DMS114 treated with DMSO at 0.1 percent for 48 hours (cell line): ENCODE measurements around the gene ITPRIP.

Experiments used
- DNase-seq: peaks from one replicate; lab custom pipeline; 2025; ENCODE audit not compliant: unreplicated experiment; lab: John Stamatoyannopoulos, UW

Gene ITPRIP

DNA sequence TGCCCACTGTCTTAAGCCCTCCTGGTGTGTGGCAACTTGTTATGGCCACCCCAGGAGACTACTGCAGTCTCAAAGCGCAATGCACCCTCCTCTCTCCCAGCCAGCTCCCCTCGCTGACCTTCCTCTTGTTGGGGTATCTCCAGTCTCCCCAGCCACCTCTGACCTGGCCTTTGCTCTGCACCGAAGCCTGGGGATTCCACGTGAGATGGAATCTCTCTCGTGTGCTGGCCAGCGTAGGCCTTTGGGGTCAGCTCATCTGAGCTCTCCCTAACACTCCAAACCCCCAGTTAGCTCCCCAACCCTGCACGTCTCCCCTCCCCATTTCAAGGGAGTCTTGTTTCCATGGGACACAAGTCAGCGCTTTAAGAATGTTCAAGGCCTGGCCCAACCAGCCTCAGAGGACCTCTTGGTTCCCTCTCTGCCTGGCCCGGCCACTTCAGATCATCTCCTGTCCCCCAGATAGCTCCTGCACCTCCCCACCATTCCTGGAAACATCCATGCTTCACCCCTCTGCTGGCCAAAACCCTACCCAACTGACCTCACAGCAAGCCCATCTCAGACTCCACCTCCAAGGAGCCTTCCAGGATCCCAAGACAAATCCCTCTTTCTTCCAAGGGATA is 11.2 kb downstream of the ITPRIP start:
- no peak for DNase-seq

DNA sequence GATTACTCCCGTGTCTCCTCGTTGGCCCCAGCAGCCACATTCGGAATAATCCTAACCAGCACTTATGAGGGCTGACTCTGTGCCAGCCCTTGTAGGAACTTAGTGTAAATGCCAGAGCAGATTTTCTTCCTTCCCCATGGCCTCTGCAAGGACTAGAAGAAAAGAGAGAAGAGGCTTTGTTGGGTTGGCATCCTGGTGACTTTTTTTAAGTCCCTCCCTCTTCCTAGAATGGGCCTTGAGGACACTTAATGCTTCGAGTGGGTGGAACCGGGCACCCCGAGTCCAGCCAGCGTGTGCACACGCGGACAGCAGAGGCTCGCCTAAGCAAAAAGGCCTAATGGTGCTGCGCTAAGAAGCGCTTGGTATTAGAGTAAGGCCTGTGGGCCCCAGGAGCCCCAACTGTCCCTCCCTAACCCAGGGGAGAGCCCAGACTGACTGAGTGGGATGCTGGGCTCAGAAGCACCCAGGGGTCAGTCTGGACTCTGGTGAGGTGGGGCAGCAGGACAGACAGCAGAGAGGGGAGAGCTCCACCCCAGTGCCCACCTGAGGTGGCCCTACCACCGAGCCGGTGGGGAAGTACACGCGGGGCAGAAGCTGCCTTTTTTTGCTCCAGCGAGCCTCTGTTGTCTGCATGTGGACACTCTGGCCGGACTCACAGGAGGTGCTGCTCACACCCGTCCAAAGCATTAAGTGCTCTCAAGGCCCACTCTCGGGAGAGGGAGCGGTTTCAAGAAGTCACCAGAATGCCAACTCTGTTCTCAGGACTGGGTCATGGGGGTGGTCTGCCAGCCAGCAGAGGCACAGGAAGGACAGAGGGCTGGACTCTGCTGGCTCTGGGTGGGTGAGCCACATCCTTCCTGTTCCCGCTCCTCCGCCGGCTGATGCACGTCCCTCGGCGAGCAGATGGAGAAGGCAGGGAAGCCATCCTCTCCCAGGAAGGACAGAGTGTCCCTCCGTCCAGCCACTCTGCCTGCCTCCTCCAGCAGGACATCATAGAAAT is 12.5 kb downstream of the ITPRIP start:
- no peak for DNase-seq

DNA sequence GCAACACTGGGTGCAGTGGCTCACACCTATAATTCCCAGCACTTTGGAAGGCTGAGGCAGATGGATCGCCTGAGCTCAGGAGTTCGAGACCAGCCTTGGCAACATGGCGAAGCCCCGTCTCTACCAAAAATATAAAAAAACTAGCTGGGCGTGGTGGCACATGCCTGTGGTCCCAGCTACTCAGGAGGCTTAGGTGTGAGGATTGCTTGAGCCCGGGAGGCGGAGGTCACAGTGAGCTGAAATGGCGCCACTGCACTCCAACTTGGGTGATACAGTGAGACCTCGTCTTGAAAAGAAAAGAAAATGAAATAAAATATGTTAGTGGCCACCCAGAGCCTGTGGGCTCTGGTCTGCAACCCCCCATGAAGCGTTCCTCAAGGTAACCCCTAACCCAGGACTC is 13.3 kb downstream of the ITPRIP start:
- no peak for DNase-seq

DNA sequence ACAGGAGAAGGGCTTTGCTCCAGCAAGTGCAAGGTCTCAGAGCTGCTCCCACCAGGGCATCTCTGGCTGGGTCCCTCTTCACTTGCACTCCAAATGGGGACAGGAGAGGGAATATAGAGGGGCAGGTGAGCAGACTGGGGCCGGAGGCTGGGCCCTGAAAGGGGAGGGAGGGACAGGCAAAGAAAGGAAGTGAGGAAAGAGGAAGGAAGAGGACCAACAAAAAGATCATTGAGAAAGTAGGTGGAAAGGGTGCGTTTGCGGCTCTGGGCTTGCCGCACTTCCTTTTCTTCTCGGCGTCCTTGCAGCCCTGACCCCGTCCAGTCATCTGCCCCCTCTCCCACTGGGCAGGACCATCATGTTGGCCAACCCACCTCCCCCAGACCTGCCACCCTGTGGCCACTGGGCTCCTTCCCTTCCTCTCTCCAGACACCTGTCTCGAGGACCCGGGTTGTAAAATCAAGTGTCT is 14.0 kb downstream of the ITPRIP start:
- no peak for DNase-seq

DNA sequence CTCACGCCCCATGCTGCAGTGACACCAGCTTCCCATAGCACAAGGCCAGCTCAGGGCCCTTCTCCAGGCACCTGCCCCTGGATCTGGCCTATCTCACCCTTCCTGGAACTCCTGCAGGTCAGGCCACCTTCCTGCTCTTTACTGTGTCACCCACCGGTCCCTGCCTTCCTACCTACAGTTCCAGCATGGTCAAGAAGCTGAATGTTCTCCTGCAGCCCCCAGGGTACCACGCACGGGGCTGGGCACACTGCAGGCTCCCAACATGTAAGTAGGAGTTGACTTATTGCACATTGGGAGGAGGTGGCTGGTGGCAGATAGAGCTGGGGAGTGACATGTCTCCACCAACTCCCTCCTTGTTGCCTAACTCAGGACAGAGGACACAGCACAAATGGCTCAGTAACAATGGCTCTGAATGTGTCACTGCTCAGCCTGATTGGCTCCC is 14.5 kb downstream of the ITPRIP start:
- no peak for DNase-seq

DNA sequence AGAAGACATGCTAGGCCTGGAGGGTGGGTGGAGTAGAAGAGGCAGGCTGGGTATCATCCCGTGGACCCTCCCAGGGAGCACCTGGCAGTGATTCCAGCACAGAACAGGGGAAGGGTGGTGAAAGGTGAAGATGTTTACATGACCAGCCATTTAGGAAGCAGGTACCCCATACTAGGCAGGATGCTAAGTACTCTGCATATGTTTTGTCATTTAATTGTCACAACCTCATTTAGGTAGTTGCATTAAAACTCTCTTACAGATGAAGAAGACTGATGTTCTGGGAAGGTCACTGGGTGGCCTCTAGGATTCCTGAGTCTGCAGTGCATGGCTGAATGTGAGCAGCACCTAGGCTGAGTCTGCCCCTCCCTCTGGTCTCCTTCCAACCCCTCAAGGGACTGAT is 15.2 kb downstream of the ITPRIP start:
- DNase-seq, result no peak

DNA sequence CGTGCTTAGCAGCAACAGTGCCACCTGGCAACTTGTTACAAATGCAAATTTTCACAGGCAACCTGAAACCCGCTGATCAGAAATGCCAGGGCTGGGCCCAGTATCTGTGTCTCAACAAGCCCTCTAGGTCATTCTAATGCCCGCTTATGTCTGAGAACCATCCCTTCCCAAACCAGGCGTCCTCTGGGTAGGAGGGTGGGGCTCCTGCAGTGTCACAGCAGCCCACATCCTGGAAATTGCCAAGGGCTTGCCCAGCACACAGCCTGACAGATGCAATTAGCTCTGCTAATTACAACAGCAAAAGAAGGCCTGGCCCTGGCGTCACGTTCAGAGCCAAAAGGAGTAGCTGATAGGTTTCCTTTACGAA is 15.9 kb downstream of the ITPRIP start:
- no peak for DNase-seq

DNA sequence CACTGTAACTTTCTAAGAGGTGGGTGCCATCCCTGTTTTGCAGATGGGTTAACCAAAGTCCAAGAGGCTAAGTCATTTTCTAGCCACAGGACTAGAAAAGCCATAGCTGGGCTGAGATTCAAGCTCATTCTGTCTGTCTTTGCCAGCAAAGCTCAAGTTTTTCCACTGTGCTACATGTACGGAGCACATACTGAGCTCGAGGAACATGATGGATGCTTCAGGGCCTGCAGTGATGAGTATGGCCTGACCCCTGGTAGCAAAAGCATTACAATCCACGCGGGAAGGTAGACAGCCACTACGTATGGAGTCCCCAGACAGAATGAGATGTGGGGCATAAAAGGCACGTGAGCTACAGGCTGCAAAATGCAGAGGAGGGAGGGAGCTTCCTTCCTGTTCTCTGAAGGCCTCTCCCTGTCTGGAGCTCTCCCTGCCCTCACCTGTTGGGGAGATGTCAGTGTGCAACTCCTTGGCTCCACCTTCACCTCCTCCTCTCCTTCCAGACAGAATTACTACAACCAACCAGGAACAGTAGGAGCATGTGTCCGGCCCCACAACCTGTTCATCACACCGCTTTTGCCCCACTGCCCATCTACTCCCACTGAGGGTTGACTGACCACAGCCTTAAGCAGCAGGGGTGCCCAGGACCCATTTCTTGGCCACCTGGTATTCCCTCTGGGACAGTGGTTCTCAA is 16.4 kb downstream of the ITPRIP start:
- DNase-seq, result no peak

DNA sequence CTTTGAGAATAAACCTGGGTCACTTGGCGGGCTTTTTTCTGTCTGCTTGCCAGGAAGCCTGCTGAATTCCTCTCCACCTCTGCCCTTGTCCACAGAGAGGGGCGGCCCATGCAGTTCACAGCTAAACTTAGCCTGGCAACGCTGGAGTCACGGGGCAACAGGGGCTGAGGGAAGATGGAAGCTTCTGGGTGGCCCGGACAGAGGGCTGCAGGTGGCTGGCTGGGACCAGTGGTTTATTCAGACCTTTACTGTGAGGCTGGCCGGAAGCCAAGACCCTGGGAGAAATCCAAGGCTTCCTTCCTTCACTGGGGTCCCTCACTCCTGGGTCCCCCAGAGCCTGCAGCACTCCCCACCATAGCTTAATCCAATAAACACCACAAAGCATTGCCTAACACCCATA is 17.0 kb downstream of the ITPRIP start:
- DNase-seq, result no peak

DNA sequence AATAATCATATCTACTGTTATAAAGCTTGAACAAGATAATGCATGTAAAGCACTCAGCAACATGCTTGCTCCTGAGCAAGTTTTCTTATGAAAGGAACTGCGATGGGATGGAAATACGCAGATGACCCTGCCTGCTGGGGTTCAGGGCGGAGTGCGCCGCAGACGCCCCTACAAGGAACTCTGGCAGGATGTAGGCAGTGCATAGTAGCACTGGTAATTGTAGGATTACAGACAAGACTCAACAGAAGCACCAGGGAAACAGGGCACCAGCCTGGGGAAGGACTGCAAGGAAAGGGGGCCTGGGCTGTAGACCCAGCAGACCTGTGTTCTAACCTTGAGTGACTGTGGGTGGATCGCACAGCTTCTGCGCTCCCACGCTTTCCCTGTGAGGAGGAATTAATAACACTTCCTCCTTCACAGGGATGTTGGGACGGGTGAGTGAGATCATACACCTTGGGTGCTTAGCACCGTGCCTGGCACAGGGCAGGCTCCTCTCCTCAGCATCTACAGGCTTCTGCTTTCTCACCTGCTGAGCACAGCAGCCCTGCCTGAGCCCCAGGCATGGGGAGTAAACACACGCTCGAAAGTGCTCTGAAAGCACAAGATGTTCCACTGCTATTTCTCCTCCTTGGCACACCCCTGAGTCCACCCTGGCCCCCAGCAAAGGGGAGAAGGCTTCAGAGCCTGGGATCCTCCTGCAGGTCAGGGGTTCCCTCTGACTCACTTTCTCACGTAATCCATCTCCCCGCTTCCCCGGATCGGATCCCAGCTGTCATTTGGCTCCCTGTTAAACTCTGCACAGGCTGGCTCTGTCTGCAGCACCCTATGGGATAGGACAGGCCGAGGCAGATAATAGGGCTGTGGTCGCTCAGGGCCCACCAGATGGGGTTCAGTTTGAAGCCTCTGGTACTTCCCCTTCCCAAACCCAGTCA is 19.2 kb downstream of the ITPRIP start:
- no peak for DNase-seq

DNA sequence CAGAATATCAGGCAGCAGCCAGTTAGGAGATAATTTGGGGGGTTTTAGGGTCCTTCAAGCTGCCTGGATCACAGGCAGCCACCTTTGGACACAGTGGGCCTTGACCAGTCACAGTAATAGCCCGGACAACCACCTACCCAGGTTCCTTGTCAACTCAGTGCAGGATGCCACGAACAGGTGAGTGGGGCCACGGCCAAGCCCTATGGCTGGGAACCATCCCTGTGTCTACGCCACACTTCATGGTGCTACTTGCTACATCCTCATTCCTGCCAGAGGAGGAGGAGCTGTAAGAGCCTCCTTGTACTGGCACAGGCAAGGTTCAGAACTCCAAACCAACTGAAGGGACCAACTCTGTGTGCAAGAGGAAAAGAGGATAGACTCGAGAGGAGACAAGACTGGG is 19.9 kb downstream of the ITPRIP start:
- DNase-seq, result no peak

DNA sequence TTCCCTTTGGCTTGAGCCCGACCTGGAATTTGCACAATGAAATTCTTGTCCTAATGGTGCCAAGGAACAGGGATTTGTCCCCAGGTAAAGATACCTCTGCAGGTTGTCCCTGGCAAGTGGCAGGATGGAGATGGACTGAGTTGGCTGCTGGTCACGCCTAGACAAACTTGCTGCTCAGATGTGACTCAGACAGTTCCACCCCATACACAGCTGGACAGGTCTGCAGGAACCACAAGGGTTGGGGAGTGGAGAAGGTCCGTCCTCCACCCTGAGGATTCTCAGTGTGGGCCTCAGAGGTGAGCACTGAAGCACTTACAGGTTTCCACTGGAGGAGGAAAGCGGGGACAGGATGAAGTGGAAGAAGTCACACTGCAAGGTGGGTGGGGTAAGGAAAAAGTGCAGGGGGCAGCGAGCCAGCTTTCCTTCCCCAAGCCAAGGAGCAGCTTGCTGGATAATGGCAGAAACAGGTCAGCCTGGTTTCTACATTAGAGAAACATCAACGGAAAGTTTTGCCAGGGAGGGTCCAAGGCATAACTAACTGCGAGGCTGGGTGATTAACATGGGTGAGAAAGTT is 20.5 kb downstream of the ITPRIP start:
- no peak for DNase-seq

DNA sequence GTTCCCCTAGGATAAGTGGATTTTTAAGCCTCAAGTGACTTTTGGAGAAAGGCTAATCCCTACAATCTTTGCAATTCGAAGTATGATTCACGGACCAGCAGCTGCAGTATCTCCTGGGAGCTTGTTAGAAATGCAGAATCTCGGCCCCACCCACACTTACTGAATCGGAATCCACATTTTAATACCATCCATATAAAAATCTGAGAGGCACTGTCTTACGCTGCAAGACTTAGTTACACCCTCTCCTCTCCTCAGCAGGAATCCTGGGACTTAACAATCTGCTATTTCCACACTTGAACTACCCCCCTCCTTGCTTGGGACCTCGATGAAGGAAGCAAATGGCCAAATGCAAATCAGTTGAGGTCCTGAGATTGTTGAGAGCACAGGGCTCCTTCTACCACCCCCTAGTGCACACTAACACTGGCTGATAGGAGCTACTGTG is 21.0 kb downstream of the ITPRIP start:
- DNase-seq, result no peak

DNA sequence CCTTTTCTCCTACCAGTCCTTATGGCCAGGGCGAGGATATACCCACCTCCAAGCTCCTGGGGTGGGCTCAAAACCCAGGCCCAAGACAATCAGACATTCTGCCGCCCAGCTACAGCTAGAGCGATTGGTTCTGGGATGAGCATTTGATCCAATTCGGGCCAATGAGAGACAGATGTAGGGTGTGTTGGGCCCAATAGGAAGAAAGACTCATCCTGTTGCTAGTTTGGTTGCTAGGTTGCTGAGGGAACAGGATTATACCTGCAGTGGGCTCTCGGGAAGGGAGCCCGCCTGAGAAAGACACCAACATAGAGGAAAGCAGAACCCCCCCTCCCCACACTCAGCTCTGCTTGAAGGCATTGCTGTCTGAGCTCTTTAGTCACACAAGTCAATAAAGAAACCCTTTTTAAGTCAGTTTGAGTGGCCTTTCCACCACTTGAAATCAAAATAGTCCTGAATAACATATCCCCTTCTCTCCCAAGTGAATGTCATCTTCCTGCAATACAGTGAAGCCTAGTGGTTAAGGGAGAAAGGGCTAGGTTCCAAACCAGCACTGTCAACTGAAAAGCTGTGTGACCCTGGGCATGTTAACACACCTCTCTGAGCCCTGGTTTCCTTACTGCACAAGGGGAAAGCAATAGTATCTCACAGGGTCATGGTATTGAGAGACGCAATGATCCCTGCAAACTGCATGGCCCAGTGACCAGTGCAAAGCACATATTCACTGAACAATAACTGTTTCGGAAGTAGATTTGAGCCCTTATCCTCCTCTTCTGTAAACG is 21.8 kb downstream of the ITPRIP start:
- DNase-seq, result no peak

DNA sequence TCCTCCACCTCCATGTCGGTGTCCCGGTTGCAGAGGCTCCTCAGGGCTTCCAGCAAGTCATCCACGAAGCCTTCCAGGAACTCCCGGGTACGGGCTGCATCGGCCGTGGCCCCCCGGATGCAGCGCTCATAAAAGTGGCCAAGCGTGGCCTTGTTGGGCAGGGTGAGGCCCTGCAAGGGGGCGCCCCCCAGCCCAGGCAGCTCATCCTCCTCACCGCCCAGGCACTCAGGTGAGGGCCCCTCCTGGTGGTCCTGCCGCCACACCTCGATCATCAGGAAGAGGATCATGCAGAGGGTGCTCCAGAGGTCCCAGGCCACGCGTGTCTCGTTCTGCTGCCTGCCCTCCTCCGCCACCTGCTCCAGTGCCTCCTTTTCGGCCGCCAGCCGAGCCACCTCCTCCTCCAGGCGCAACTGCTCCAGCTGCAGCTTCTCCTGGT is 22.8 kb downstream of the ITPRIP start:
- DNase-seq, result no peak

DNA sequence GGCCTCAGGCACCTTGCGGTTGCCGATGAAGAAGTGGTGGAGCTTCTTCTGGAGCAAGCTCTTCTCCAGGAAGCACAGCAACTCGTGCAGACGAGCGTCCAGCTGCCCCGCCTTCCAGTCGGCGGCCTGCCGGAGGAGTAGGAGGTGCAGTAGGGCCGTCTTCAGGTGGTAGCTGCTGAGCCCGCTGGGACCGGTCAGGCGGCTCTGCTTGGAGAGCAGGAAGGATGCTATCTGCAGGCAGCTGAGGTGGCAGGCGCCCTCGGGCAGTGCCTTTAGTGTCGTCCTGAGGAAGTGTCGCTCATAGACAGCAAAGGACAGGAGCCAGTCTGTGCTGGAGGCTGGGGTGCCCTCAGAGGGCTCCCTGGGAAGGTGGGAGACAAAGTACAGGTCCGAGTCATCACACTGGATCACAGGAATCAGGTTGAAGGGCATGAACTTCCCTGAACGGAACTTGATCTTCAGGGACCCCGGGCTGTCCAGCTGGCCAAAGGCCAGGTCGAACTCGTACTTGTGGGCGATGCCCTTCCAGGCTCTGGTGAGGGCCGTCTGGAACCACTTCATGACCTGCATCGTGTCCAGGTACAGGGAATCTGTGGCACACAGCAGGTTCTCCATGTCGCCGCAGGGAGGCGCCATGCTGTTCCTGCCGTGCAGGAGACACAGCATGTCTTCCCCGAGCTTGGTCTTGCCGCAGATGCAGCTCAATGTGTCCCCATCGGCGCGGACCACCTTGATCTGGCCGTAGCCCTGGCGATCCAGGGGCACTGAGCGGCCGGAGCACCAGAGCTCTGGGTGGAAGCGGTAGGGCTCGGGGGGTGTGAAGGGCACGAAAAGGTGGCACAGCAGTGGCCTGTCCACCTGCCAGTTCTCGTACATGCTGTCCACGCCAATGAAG is 23.4 kb downstream of the ITPRIP start:
- DNase-seq, result no peak

DNA sequence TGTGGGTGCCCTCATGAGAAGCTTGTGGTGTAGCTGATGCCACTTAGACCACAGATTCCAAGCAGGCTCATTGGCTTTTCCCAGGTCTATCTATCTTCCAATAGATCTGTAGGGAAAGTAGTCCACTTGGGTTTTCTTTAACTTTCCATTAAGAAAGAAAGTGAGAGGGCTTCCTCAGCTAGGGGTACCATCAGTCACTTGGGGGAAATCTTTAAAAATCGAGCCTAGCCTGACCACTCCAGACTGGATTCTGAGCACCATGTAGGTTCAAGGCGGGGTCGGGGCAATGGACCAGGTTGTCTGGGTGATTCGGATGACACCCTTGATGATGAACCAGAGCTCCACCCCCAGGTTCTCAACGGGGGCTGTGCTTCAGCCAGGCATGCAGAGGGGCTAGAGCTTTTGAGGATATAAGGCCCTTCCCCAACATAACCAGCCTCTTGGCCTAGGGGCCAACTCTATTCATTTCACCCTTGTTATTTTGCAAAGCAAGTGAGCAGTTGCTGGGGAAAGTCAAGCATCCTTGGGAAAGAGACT is 27.0 kb downstream of the ITPRIP start:
- DNase-seq, result no peak
